Naive thymus-derived CD4-positive, alpha-beta T cell (primary cell): ENCODE results near the gene UPF2. TPM values are rescaled to one million over a fixed set of nuclear protein-coding genes. Genes with fewer than 3 reads are reported as not detected.

Source experiments
- ATAC-seq: fragments of 150-1000 bp; cut with Tn5 transposase; 2 replicates; pipeline ENCODE4 v1.10.0; 2021; ENCODE audit warnings: mild to moderate bottlenecking, moderate library complexity
- CTCF ChIA-PET: fragments of 350-600 bp; sonication (Branson Sonifier 250); formaldehyde crosslinking; loops from one replicate; lab custom pipeline; 2021; ENCODE audit warnings: antibody characterized with exemption; lab: Charles Lee
- POLR2A ChIA-PET: fragments of 350-600 bp; sonication (Branson Sonifier 250); formaldehyde crosslinking; loops from one replicate; lab custom pipeline; 2021; ENCODE audit warnings: antibody characterized with exemption, inconsistent platforms; lab: Charles Lee
- DNase-seq, 9 donors: peaks; one replicate each; pipeline versions ENCODE4 v3.0.0 to v3.0.0-alpha.2; 2020 to 2022; ENCODE audit warnings: mixed read lengths in 1 of 9
- H3K27ac ChIP-seq: one replicate; pipeline ENCODE4 v1.7.0; 2013; ENCODE audit warnings: mild to moderate bottlenecking, low read depth, low read length, moderate library complexity
- H3K27me3 ChIP-seq, 2 donors: one replicate each; pipeline ENCODE4 v1.7.0; 2013; ENCODE audit warnings: low read length in 2 of 2, mild to moderate bottlenecking in 2 of 2, moderate library complexity in 2 of 2; ENCODE audit not compliant: control insufficient read depth in 2 of 2, insufficient read depth in 2 of 2
- H3K36me3 ChIP-seq, 3 experiments: 1 replicate in 2 of 3; 2 replicates in 1 of 3; pipeline ENCODE4 v1.7.0; 2013; ENCODE audit warnings: low read length in 3 of 3, mild to moderate bottlenecking in 3 of 3, moderate library complexity in 1 of 3; ENCODE audit not compliant: insufficient read depth in 3 of 3, control insufficient read depth in 2 of 3
- H3K4me1 ChIP-seq, 2 donors: one replicate each; pipeline ENCODE4 v1.7.0; 2013; ENCODE audit warnings: low read length in 2 of 2, mild to moderate bottlenecking in 2 of 2, moderate library complexity in 1 of 2; ENCODE audit not compliant: control insufficient read depth in 2 of 2, insufficient read depth in 2 of 2
- H3K4me3 ChIP-seq: 2 replicates; pipeline ENCODE4 v1.7.0; 2013; ENCODE audit warnings: mild to moderate bottlenecking, low read length
- H3K9me3 ChIP-seq, 3 experiments: 1 replicate in 2 of 3; 2 replicates in 1 of 3; pipeline ENCODE4 v1.7.0; 2013; ENCODE audit warnings: low read length in 3 of 3; ENCODE audit not compliant: control insufficient read depth in 2 of 3
- H3K27ac Mint-ChIP-seq, 9 donors: one replicate each; pipeline ENCODE4 v1.8.0; 2020 to 2022; ENCODE audit warnings: mixed read lengths in 9 of 9, mild to moderate bottlenecking in 8 of 9, moderate library complexity in 5 of 9, inconsistent platforms in 2 of 9
- H3K27me3 Mint-ChIP-seq, 5 donors: one replicate each; pipeline ENCODE4 v1.8.0; 2021 to 2022; ENCODE audit warnings: mixed read lengths in 5 of 5, mild to moderate bottlenecking in 1 of 5
- H3K36me3 Mint-ChIP-seq, 5 donors: one replicate each; pipeline ENCODE4 v1.8.0; 2020 to 2022; ENCODE audit warnings: mixed read lengths in 5 of 5, mild to moderate bottlenecking in 3 of 5, inconsistent platforms in 1 of 5
- H3K4me1 Mint-ChIP-seq, 7 donors: one replicate each; pipeline ENCODE4 v1.8.0; 2020 to 2022; ENCODE audit warnings: mixed read lengths in 7 of 7, mild to moderate bottlenecking in 3 of 7, inconsistent platforms in 1 of 7
- H3K4me3 Mint-ChIP-seq, 10 donors: one replicate each; pipeline ENCODE4 v1.8.0; 2020 to 2022; ENCODE audit warnings: mild to moderate bottlenecking in 10 of 10, mixed read lengths in 10 of 10, moderate library complexity in 6 of 10, inconsistent platforms in 2 of 10
- H3K9me3 Mint-ChIP-seq, 11 donors: one replicate each; pipeline ENCODE4 v1.8.0; 2020 to 2022; ENCODE audit warnings: mixed read lengths in 11 of 11, mild to moderate bottlenecking in 4 of 11, inconsistent platforms in 1 of 11, moderate library complexity in 1 of 11
- intact Hi-C, 2 donors: fragments of 100-400 bp; cut with micrococcal nuclease; formaldehyde crosslinking; loops; one replicate each; pipeline ENCODE4 v1.15.1; 2023
- polyA plus RNA-seq, 2 donors: library from polyadenylated mRNA; unstranded; fragments of 300-500 nt; fragmentation: Illumina TruSeq; gene quantifications; one replicate each; pipeline ENCODE4 v1.2.3, GENCODE V29; 2021
- total RNA-seq, 6 experiments: library from RNA in 5 of 6; stranded (reverse) in 5 of 6; gene quantifications; 1 replicate in 5 of 6; 2 replicates in 1 of 6; pipeline ENCODE4 v1.2.3 and lab custom pipeline; 2021 to 2026

UPF2 gene
- total and polyA plus RNA-seq, 7 experiments from 2014 or later: 9.0 to 40.5 (median 29.5) TPM

- H3K4me1 Mint-ChIP-seq: peaks cover 0 to 5% (median 0%) of the 10 kb centered on the region in 7 donors
- peaks cover 0 to 10% (median 0%) of the 10 kb centered on the region in 5 donors for H3K27me3 Mint-ChIP-seq
- Histone ChIP-seq H3K27ac (no peak overlapping the region), H3K4me1 (no peaks in the 10 kb centered on the region), H3K27me3 (no peaks in the 10 kb centered on the region), H3K9me3 (no peaks in the 10 kb centered on the region), H3K36me3 (no peaks in the 10 kb centered on the region), H3K4me3 (no peak overlapping the region)
- no peak overlapping the region for H3K27ac Mint-ChIP-seq
- no peak overlapping the region for H3K4me3 Mint-ChIP-seq
- ATAC-seq (no peak), DNase-seq (no peak)
- no peaks in the 10 kb centered on the region for H3K36me3 Mint-ChIP-seq
- no peaks in the 10 kb centered on the region for H3K9me3 Mint-ChIP-seq
- ChIA-PET CTCF (no interaction called here), POLR2A (no interaction called here)
- intact Hi-C loops: loop anchor here in 1 of 2 donors (10.0 kb wide), 1 partner anchor 45 kb away; no protein-coding TSS in a partner anchor
Observed at GRCh38 chr10:11910102-11910501, 132.5 kb downstream of the UPF2 start.

GRCh38 chr10:11909618-11910017, 133.0 kb downstream of the UPF2 start:
- no peak overlapping the region for H3K4me3 Mint-ChIP-seq
- intact Hi-C loops: loop anchor here in 1 of 2 donors (10.0 kb wide), 1 partner anchor 45 kb away; no protein-coding TSS in a partner anchor
- H3K27ac Mint-ChIP-seq: no peak overlapping the region
- peaks cover 0 to 5% (median 0%) of the 10 kb centered on the region in 7 donors for H3K4me1 Mint-ChIP-seq
- H3K27ac ChIP-seq: no peak overlapping the region
- CTCF ChIA-PET: interaction anchor here (0.6 kb wide), 1 partner anchor 61 kb away, joined by 3 read pairs; no protein-coding TSS in a partner anchor
- DNase-seq (no peak), ATAC-seq (no peak)
- no peaks in the 10 kb centered on the region for H3K4me1 ChIP-seq
- H3K27me3 ChIP-seq: no peaks in the 10 kb centered on the region
- POLR2A ChIA-PET: no interaction called here
- no peaks in the 10 kb centered on the region for H3K36me3 Mint-ChIP-seq
- no peaks in the 10 kb centered on the region for H3K9me3 ChIP-seq
- no peaks in the 10 kb centered on the region for H3K36me3 ChIP-seq
- H3K4me3 ChIP-seq: no peak overlapping the region
- peaks cover 0 to 10% (median 0%) of the 10 kb centered on the region in 5 donors for H3K27me3 Mint-ChIP-seq
- H3K9me3 Mint-ChIP-seq: no peaks in the 10 kb centered on the region

GRCh38 chr10:11908991-11909390, 133.6 kb downstream of the UPF2 start:
- H3K27ac Mint-ChIP-seq: no peak overlapping the region
- DNase-seq: no peak
- POLR2A ChIA-PET: no interaction called here
- H3K9me3 Mint-ChIP-seq: no peaks in the 10 kb centered on the region
- CTCF ChIA-PET: interaction anchor here (0.6 kb wide), 1 partner anchor 61 kb away, joined by 3 read pairs; no protein-coding TSS in a partner anchor
- no peaks in the 10 kb centered on the region for H3K36me3 Mint-ChIP-seq
- H3K27me3 ChIP-seq: no peaks in the 10 kb centered on the region
- no peak overlapping the region for H3K4me3 ChIP-seq
- no peak overlapping the region for H3K4me3 Mint-ChIP-seq
- no peaks in the 10 kb centered on the region for H3K4me1 ChIP-seq
- H3K36me3 ChIP-seq: no peaks in the 10 kb centered on the region
- no peaks in the 10 kb centered on the region for H3K9me3 ChIP-seq
- ATAC-seq: no peak
- H3K4me1 Mint-ChIP-seq: peaks cover 0 to 5% (median 0%) of the 10 kb centered on the region in 7 donors
- intact Hi-C loops: no loop called here
- no peak overlapping the region for H3K27ac ChIP-seq
- H3K27me3 Mint-ChIP-seq: peaks cover 0 to 10% (median 0%) of the 10 kb centered on the region in 5 donors

DNA sequence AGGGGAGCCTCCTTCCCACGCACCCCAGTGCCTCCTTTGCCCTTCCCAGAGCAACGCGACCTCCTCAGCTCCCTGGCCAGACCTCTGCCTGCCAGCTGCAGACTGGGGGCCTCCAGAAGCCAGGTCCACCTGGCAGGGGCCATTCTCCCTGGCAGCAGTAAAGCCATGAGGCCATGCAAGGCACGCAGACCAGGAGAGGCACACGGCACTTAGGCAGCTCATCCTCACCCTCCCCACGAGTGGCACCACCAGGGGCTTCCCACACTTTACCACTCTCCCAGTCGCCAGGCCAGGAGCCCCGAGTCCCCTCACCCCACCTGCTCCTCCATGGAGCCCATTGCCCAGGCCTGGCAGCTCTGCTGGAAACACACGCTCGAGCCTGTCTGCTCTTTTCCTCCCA, 134.1 kb downstream of the UPF2 start:
- H3K4me3 Mint-ChIP-seq: no peak overlapping the region
- no peak overlapping the region for H3K27ac Mint-ChIP-seq
- intact Hi-C loops: no loop called here
- H3K27ac ChIP-seq: no peak overlapping the region
- no peaks in the 10 kb centered on the region for H3K9me3 ChIP-seq
- H3K27me3 Mint-ChIP-seq: peaks cover 0 to 10% (median 0%) of the 10 kb centered on the region in 5 donors
- ChIA-PET CTCF (no interaction called here), POLR2A (no interaction called here)
- peaks cover 0 to 5% (median 0%) of the 10 kb centered on the region in 7 donors for H3K4me1 Mint-ChIP-seq
- no peak for ATAC-seq
- no peak for DNase-seq
- H3K36me3 ChIP-seq: no peaks in the 10 kb centered on the region
- H3K4me1 ChIP-seq: no peaks in the 10 kb centered on the region
- no peaks in the 10 kb centered on the region for H3K9me3 Mint-ChIP-seq
- no peak overlapping the region for H3K4me3 ChIP-seq
- no peaks in the 10 kb centered on the region for H3K36me3 Mint-ChIP-seq
- H3K27me3 ChIP-seq: no peaks in the 10 kb centered on the region

GRCh38 chr10:11907914-11908313, 134.7 kb downstream of the UPF2 start:
- Mint-ChIP-seq H3K4me3 (no peak overlapping the region), H3K27me3 (peaks cover 0 to 10% (median 0%) of the 10 kb centered on the region in 5 donors), H3K36me3 (no peaks in the 10 kb centered on the region), H3K4me1 (peaks cover 0 to 5% (median 0%) of the 10 kb centered on the region in 7 donors), H3K27ac (no peak overlapping the region), H3K9me3 (no peaks in the 10 kb centered on the region)
- Histone ChIP-seq H3K4me3 (no peak overlapping the region), H3K36me3 (no peaks in the 10 kb centered on the region), H3K27me3 (no peaks in the 10 kb centered on the region), H3K27ac (no peak overlapping the region), H3K9me3 (no peaks in the 10 kb centered on the region), H3K4me1 (no peaks in the 10 kb centered on the region)
- ATAC-seq: no peak
- intact Hi-C loops: no loop called here
- ChIA-PET CTCF (no interaction called here), POLR2A (no interaction called here)
- DNase-seq: no peak

GRCh38 chr10:11906714-11907113, 135.9 kb downstream of the UPF2 start:
- CTCF ChIA-PET: no interaction called here
- DNase-seq: no peak
- no peak overlapping the region for H3K4me3 Mint-ChIP-seq

GRCh38 chr10:11902646-11903045, 140.0 kb downstream of the UPF2 start:
- Mint-ChIP-seq H3K27ac (no peak overlapping the region), H3K36me3 (no peaks in the 10 kb centered on the region), H3K4me1 (peaks cover 0 to 3% (median 0%) of the 10 kb centered on the region in 7 donors), H3K4me3 (no peak overlapping the region), H3K27me3 (no peaks in the 10 kb centered on the region), H3K9me3 (no peaks in the 10 kb centered on the region)
- intact Hi-C loops: no loop called here
- H3K4me1 ChIP-seq: no peaks in the 10 kb centered on the region
- no peak overlapping the region for H3K4me3 ChIP-seq
- ChIA-PET CTCF (no interaction called here), POLR2A (no interaction called here)
- H3K27me3 ChIP-seq: no peaks in the 10 kb centered on the region
- no peak for ATAC-seq
- no peak for DNase-seq
- no peaks in the 10 kb centered on the region for H3K36me3 ChIP-seq
- no peaks in the 10 kb centered on the region for H3K9me3 ChIP-seq
- no peak overlapping the region for H3K27ac ChIP-seq

More at GRCh38 chr10:11906714-11907113, 135.9 kb downstream of the UPF2 start:
- Mint-ChIP-seq H3K4me1 (peaks cover 0 to 5% (median 2%) of the 10 kb centered on the region in 7 donors), H3K27ac (no peak overlapping the region), H3K9me3 (no peaks in the 10 kb centered on the region), H3K36me3 (no peaks in the 10 kb centered on the region), H3K27me3 (peaks cover 0 to 10% (median 0%) of the 10 kb centered on the region in 5 donors)
- POLR2A ChIA-PET: no interaction called here
- Histone ChIP-seq H3K36me3 (no peaks in the 10 kb centered on the region), H3K27me3 (no peaks in the 10 kb centered on the region), H3K4me1 (no peaks in the 10 kb centered on the region), H3K27ac (no peak overlapping the region), H3K9me3 (no peaks in the 10 kb centered on the region), H3K4me3 (no peak overlapping the region)
- intact Hi-C loops: no loop called here
- no peak for ATAC-seq
